Measurements from ENCODE around the gene FHOD3. TPM values are rescaled to one million over a fixed set of nuclear protein-coding genes. Genes with fewer than 3 reads are reported as not detected.

The FHOD3 gene
- total RNA-seq, 2 donors from 2014 or later, result 2.8 to 3.1 TPM

GRCh38 chr18:36315736-36316135 is 18.2 kb downstream of the FHOD3 start:
- Histone ChIP-seq H3K36me3 (ENCODE audit: control insufficient read depth, insufficient read depth, low read length) (no peaks in the 10 kb centered on the region), H3K4me3 (ENCODE audit: low read length) (no peak overlapping the region), H3K9ac (ENCODE audit: extremely low read depth, low read length, poor library complexity, severe bottlenecking) (no peak overlapping the region), H3K4me1 (ENCODE audit: control insufficient read depth, insufficient read depth, low read length) (no peaks in the 10 kb centered on the region), H3K27ac (ENCODE audit: low read depth, low read length) (no peak overlapping the region), H3K27me3 (ENCODE audit: control insufficient read depth, insufficient read depth, low read length, poor library complexity, severe bottlenecking) (no peaks in the 10 kb centered on the region), H3K9me3 (ENCODE audit: control insufficient read depth, low read length) (no peaks in the 10 kb centered on the region)
- Mint-ChIP-seq H3K36me3 (ENCODE audit: low read depth) (no peaks in the 10 kb centered on the region), H3K4me3 (no peak overlapping the region), H3K9me3 (peaks cover 15% of the 10 kb centered on the region), H3K4me1 (peaks cover 6% of the 10 kb centered on the region), H3K27ac (no peak overlapping the region), H3K27me3 (ENCODE audit: insufficient read depth) (peaks cover 6% of the 10 kb centered on the region)
- DNase-seq, result peak; percentile 35
- no peak for TF ChIP-seq CTCF (conservative IDR thresholded peaks at IDR 0.05)
- 85 to 100% methylated on average over 2 to 10 of the region's 10 CpGs for WGBS, 2 experiments (ENCODE audit: insufficient coverage in 1 of 2, insufficient read length in 1 of 2)

- Histone ChIP-seq H3K9ac (ENCODE audit: extremely low read depth, low read length, poor library complexity, severe bottlenecking) (no peak overlapping the region), H3K4me1 (ENCODE audit: control insufficient read depth, insufficient read depth, low read length) (no peaks in the 10 kb centered on the region), H3K27ac (ENCODE audit: low read depth, low read length) (no peak overlapping the region), H3K4me3 (ENCODE audit: low read length) (no peak overlapping the region), H3K9me3 (ENCODE audit: control insufficient read depth, low read length) (no peaks in the 10 kb centered on the region), H3K36me3 (ENCODE audit: control insufficient read depth, insufficient read depth, low read length) (no peaks in the 10 kb centered on the region), H3K27me3 (ENCODE audit: control insufficient read depth, insufficient read depth, low read length, poor library complexity, severe bottlenecking) (no peaks in the 10 kb centered on the region)
- Mint-ChIP-seq H3K36me3 (ENCODE audit: low read depth) (no peaks in the 10 kb centered on the region), H3K9me3 (peaks cover 15% of the 10 kb centered on the region), H3K4me3 (no peak overlapping the region), H3K27ac (no peak overlapping the region), H3K27me3 (ENCODE audit: insufficient read depth) (peaks cover 10% of the 10 kb centered on the region), H3K4me1 (peaks cover 3% of the 10 kb centered on the region)
- WGBS, 2 experiments (ENCODE audit: insufficient coverage in 1 of 2, insufficient read length in 1 of 2), result 98% methylated on average over 2 of the region's 2 CpGs; no CpG with 5 or more reads in 1 of the 2 experiments
- TF ChIP-seq CTCF (conservative IDR thresholded peaks at IDR 0.05), result no peak
- DNase-seq, result peak; percentile 13
Observed at GRCh38 chr18:36316246-36316645, 18.7 kb downstream of the FHOD3 start.

- Histone ChIP-seq H3K4me3 (ENCODE audit: low read length) (no peak overlapping the region), H3K27me3 (ENCODE audit: control insufficient read depth, insufficient read depth, low read length, poor library complexity, severe bottlenecking) (no peaks in the 10 kb centered on the region), H3K9me3 (ENCODE audit: control insufficient read depth, low read length) (no peaks in the 10 kb centered on the region), H3K4me1 (ENCODE audit: control insufficient read depth, insufficient read depth, low read length) (no peaks in the 10 kb centered on the region), H3K27ac (ENCODE audit: low read depth, low read length) (no peak overlapping the region), H3K36me3 (ENCODE audit: control insufficient read depth, insufficient read depth, low read length) (no peaks in the 10 kb centered on the region), H3K9ac (ENCODE audit: extremely low read depth, low read length, poor library complexity, severe bottlenecking) (no peak overlapping the region)
- H3K4me1 Mint-ChIP-seq, result no peaks in the 10 kb centered on the region
- no peak overlapping the region for H3K4me3 Mint-ChIP-seq
- H3K27ac Mint-ChIP-seq, result no peak overlapping the region
- TF ChIP-seq CTCF (conservative IDR thresholded peaks at IDR 0.05), result no peak
- 86 to 100% methylated on average over 2 to 10 of the region's 10 CpGs for WGBS, 2 experiments (ENCODE audit: insufficient coverage in 1 of 2, insufficient read length in 1 of 2)
- H3K27me3 Mint-ChIP-seq (ENCODE audit: insufficient read depth), result peaks cover 11% of the 10 kb centered on the region
- DNase-seq, result peak; percentile 39
- peaks cover 15% of the 10 kb centered on the region for H3K9me3 Mint-ChIP-seq
- no peaks in the 10 kb centered on the region for H3K36me3 Mint-ChIP-seq (ENCODE audit: low read depth)
Observed at GRCh38 chr18:36321658-36322407, 24.3 kb downstream of the FHOD3 start.
